Measurements from ENCODE around the gene VASP.

The VASP gene

GRCh38 chr19:45474606-45475521, 32.4 kb upstream of the VASP start:
- FAIRE-seq: no peak

- no peak for FAIRE-seq
These were observed 31.6 kb upstream of the VASP start for GRCh38 chr19:45475537-45476291.

- no peak for FAIRE-seq
These were observed 31.0 kb upstream of the VASP start for GRCh38 chr19:45476304-45476703.

GRCh38 chr19:45477186-45477585, 30.1 kb upstream of the VASP start:
- FAIRE-seq: no peak

- no peak for FAIRE-seq
These were observed 29.4 kb upstream of the VASP start for GRCh38 chr19:45477713-45478453.

DNA sequence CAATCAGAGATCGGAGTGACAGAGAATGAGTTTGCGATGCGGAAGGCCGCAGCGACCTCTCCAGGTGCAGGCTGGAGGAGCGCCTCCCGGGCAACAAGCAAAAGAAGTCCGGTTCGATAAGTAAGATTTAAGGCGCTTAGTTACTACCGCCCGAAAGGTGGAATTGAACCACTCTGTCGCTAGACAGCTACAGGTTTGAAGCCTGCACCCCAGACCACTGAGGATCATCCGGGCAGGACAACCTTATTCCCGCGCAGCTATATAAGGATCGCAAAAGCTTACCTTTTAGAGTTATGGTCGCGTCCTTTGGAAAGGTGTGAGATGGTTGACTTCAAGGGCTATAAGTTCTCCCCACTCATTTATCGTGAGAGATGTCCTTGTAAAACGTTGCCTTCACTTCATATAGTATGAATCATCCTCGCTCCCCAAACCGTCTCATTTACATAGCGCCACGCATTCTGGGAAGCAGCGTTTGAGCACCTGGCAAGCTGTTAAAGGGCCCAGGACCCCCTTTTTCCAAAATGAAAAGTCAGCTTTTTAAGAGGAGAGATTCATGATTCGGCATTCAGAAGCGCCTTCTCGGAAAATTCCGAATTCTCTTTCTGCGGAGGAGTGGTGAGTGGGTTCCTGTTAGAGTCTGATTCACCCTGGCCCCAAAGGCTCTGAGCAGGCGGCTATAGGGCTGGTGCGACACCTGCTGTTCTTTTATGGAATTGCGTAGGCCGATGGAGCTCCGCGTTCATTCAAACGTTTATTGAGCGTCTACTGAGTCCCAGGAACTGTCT, 28.6 kb upstream of the VASP start:
- FAIRE-seq: peak; percentile 88

DNA sequence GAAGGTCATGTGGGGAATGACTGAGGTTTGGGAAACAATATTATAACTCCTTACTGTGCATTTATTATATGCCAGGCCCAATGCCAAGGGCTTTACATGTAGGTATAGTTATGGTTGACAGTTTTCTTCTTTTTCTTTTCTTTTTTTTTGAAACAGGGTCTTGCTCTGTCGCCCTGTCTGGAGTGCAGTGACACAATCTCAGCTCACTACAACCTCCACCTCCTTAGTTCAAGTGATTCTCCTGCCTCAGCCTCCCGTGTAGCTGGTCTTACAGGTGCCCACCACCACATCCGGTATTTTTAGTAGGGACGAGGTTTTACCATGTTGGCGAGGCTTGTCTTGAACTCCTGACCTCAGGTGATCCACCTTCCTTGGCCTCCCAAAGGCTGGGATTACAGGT, 24.2 kb upstream of the VASP start:
- no peak for FAIRE-seq

- FAIRE-seq: no peak
These were observed 22.9 kb upstream of the VASP start for GRCh38 chr19:45484273-45484945.

DNA sequence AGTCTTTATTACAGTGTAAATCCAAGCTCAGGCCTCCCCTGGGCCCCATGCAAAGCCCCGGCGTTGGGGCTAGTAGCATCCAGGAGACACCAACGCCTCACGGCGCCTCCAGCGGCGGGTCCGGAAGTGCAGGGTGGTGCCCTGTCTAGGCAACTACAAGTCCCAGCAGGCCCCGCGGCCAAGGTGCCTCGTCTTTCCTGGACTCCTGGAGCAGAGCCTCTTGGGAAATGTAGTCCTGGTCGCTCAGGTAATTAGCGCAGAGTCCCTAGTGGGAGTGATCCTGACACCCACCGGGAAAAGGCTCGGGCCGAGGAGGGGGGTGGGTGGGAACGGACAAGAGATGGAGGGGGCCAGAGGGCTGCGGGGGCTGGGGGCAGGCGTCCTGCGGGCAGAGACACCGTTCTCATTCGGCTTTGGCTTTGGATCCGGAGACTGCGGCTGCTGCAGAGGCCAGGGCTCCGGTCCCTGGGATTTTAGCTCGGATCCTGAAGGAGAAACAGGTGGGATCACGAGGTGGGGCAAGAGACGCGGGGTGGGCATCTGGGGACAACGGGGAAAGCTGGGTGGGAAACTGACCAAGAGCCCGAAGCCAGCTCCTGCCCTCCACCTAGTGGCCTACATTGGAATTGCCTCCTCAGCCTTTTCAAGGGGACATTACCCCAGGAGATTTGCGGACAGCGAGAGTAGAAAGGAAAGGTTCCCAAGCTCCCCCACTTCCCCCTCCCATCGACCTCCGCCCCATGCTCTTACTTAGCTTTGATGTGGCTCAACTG, 21.8 kb upstream of the VASP start:
- peak; percentile 54 for FAIRE-seq

DNA sequence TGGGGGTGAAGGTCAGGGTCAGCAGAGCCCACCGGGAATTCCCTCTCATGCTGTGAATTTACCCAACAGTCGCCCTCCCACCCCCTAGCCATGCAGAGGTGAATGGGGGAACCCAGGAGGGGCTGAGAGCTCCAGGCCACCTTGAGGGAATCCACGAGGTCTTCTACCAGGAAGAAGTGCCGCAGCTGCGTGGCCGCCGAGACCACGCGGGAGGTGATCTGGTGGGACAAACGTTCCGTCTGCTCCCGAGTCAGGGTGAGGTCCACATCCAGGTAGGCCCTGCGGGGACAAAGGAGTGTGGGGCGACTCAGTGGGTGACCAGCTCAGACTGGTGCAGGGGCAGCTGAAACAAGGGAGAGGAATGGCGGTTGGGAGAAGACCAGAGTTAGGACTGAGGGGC, 18.6 kb upstream of the VASP start:
- no peak for FAIRE-seq

DNA sequence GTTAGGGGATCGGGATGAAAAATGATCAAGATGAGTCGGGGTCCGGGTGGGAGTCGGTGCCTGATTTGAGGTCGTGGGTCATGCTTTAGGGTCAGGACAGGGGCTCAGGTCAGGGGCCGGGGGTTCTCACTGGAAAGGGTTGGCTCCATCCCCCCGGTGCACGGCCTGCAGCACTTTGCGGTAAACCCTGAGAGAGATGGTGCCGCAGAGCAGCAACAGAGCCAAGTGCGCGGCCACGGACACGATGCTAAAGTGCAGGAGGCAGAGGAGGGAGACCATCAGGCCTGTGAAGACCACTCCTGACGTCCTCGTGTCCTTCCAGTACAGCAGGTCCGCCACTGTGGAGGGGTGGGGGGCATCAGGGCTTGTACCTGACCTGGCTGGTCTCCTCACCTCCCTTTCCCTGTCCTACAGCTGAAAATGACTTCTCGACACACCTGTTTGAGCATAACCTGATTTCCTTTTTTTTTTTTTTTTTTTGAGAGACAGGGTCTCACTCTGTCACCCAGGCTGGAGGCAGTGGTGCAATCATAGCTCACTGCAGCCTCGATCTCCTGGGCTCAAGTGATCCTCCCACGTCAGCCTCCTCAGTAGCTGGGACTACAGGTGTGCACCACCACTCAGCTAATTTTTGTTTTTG, 17.9 kb upstream of the VASP start:
- FAIRE-seq: no peak

GRCh38 chr19:45492137-45492626, 15.1 kb upstream of the VASP start:
- FAIRE-seq: no peak

GRCh38 chr19:45492627-45493470, 14.4 kb upstream of the VASP start:
- FAIRE-seq: peak; percentile 94

- FAIRE-seq: no peak
These were observed 12.9 kb upstream of the VASP start for GRCh38 chr19:45494261-45494916.

GRCh38 chr19:45495178-45495577, 12.1 kb upstream of the VASP start:
- no peak for FAIRE-seq

DNA sequence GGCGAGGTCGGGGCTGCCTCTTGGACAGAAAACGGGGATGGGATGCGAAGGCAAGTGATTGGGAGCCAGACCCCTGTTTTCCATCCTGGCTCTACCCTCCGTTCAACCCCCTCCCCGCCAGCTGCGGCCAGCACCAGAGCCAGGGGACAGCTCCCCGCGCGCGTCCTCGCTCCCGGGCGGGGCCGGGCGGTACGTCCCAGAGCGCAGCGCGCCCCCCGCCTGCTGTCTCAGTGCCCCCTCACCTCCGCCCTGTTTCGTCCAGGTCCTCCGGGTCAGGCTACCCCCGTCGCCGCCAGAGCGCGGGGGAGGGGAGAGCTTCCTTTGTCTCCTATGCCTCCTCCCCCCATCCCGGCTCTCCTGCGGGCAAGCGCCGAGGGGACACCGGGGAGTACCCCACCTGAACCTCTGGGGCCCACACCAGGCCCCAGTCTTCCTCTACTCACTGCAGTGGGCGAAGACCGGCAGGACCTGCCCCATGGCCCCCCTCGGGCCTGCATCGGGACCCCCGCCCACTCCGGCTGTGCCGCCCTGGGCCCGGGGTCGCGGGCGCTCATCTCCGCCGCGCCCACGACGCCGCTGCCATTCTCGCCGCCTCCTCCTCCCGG, 10.8 kb upstream of the VASP start:
- FAIRE-seq: no peak

GRCh38 chr19:45497791-45498190, 9.5 kb upstream of the VASP start:
- FAIRE-seq: no peak

DNA sequence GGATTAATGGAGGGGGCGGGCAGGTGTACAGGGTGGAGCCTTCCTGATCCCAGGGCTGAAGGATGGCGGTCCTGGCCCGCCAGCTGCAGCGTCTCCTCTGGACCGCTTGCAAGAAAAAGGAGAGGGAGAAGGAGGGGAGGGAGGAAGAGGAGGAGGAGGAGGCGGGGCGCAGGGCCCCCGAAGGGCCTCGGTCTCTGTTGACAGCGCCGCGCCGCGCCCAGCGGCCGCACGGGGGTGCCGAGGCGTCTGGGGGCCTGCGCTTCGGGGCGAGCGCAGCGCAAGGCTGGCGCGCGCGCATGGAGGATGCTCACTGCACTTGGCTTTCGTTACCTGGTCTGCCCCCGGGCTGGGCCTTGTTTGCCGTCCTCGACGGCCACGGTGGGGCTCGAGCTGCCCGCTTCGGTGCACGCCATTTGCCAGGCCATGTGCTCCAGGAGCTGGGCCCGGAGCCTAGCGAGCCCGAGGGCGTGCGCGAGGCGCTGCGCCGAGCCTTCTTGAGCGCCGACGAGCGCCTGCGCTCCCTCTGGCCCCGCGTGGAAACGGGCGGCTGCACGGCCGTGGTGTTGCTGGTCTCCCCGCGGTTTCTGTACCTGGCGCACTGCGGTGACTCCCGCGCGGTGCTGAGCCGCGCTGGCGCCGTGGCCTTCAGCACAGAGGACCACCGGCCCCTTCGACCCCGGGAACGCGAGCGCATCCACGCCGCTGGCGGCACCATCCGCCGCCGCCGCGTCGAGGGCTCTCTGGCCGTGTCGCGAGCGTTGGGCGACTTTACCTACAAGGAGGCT, 8.7 kb upstream of the VASP start, which contains the start of gene PPM1N:
TSS of gene PPM1N (plus strand) at position 33 of the 785 bp plus-strand sequence. CDS start at position 63, 30 bp downstream.
- FAIRE-seq: no peak

All from TTC549 (cell line).